Stimulated activated CD4-positive, alpha-beta T cell treated with anti-CD3 and anti-CD28 coated beads, Interleukin-1b, Interleukin-23, amount 100 ng/mL, for 24 hours (primary cell): ENCODE results near the gene COBL.

Source experiments
- DNase-seq, 4 experiments: peaks; one replicate each; pipeline ENCODE4 v3.0.0-alpha.2; 2020; ENCODE audit warnings: low read depth in 4 of 4, low spot score in 1 of 4

The COBL gene

GRCh38 chr7:51062222-51062987 lies 254.2 kb downstream of the COBL start:
- no peak for DNase-seq

DNA sequence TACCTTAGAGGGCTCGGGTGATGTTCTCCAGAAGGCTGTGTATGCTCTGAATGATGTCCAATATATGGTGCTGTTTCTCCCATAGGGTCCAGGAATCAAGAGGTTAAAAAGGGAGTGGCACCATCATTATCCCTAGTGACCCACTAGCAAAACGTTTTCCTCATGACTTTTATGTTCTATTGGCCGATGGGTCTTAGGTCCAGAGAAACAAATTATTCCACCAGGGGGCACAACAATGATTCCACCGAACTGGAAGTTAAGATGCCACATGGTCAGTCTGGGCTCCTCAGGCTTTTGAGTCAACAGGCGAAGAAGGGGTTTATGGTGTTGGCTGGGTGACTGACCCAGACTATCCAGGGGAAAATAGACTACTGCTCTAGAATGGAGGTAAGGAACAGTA lies 256.1 kb downstream of the COBL start:
- DNase-seq, result no peak

GRCh38 chr7:51059504-51060142 lies 257.0 kb downstream of the COBL start:
- DNase-seq, result no peak

DNA sequence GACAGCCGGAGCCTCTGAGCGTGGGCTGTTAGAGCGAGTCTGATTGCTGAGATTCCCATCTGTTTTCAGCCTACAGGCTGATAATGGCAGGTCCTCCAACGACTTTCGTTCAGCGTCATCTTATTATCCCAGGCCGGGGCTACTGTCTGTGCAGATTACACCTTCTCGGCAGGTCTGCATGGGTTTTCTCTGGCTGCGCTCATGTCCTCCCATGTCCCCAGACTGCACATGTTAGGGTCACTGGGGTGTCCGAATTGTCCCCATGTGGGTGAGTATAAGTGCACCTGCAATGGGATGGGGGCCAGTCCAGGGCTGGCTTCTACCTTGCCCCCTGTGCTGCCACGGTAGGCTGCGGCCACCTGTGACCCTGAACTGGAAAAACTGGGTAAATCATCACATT lies 257.8 kb downstream of the COBL start:
- DNase-seq, result no peak

- no peak for DNase-seq
Observed at GRCh38 chr7:51055039-51055840, 261.4 kb downstream of the COBL start.

DNA sequence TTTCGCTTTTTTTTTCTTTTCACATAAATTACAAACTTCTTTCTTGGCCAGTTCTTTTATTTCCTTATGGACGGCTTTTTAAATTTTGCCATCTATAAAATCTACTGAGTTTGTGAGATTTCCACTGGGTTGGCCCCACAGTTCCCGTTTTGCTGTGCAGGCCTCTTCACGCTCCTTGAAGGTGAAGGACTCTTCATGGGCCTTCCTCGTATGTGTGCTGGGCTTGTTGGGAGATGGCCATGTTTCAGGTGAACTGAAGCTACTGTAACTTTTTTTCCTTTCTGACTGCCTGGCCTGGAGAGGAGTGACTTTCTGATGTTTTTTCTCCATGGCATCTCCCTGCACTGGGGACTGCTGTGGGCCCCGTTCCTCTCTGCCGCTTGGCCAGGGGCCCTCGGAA lies 262.4 kb downstream of the COBL start:
- no peak for DNase-seq

DNA sequence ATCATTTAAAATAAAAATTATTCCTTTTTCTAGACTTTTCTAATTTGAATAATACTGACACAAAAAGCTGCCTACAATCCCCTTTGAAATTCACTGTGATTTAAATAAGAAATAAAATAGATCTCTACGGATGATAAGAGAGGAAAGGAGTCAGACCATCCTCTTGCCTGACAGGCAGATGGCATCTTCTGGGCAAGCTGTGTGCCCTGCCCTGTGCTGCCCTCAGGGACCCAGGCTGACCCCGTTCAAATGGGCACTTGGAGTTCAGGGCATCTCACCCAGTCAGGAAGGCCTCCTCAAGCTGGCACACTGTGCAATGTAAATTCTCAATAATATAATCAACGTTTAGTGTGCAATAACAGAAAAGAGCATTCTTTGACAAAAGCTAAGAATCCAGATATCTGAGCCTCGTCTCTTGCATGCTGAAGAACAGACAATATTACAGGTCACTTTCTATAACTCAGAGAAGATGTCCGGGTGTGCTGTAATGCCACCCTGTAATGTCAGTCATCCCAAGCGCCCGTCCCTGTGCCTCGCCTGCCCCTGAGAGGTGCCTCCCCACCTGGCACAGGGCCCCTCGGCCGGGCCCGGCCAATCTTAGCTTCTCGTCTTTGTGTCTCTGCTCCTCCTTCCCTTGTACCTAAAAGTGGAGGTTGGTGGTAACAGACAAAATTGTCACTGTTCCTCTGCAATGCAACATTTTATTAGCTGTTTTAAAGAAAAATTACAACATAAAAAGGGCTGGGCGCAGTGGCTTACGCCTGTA lies 263.3 kb downstream of the COBL start:
- no peak for DNase-seq

- no peak for DNase-seq
Observed at GRCh38 chr7:51046482-51046881, 270.1 kb downstream of the COBL start.

DNA sequence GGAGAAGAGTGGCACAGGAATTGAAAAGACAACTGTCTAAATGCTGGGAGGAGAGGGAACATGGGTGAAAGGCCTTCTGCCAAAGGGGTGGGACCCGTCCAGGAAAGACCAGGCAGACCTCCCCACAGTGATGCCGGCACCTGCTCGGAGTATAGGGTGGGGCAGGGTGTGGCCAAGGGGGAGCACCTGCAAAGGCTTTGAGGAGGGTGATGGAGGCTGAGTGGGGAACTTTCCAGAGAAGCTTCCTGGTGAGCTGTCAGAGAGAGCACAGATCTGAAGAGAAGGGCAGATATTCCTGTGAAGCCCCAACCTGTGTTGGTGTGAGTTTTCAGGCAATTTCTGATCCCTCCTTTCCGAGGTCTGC lies 270.5 kb downstream of the COBL start:
- no peak for DNase-seq

GRCh38 chr7:51045319-51046102 lies 271.1 kb downstream of the COBL start:
- DNase-seq, result no peak

DNA sequence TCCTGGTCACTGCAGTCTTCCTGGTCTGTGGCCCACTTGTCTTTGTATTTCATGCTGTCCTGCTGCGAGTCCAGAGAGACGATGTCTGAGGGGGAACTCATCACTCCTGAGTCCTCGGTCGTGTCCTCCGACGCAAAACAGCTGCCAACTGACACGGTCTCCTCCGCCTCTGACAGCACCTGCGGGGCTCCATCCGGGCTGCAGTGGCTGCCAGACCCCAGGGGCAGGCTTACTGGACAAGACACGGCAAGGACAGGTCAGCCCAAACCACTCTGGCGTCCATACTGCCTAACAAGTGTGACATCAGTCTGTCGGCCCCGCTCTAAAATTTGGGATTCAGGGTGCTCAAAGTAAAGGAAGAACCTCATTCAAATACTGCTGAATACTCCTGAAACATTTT lies 273.1 kb downstream of the COBL start:
- no peak for DNase-seq

DNA sequence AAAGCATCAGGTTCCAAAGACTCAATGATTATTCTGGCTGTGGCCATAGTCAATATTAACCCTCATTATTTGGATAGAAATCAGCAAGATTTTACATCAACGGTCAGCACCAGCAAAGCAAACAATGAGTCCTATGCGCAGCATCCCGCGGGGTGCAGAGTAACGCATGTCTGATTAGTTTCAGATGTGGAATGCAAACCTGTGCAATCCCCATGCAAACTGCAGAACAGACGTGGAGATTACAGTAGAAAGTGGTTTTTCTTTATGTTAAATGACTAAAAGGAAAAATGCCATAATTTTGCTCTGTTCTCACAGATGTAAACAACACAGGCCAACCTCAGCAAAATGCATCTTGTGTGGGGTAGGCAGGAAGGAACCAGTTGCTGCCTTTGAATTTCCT lies 275.8 kb downstream of the COBL start:
- DNase-seq, result no peak

DNA sequence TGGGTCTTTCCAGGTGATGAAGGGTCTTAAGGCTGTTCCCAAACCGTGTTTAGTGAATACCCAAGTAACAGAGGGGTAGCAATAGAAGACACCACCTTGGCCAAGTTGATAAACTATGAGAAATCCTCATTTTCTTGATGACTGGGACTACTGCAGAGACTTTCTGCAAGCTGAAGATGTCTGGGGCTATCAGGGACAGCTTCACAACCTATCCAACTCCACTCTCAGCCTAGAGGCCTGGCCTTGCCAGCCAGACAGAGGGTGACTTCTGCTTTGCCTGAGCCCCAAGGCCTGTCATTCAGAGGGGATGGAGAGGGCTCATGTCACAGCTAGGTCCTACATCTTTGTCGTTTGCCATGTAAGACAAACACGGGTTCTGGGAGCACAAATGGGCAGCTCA lies 278.0 kb downstream of the COBL start:
- no peak for DNase-seq

- DNase-seq, result no peak
Observed at GRCh38 chr7:51035716-51036115, 280.9 kb downstream of the COBL start.

- DNase-seq, result no peak
Observed at GRCh38 chr7:51034521-51035264, 281.9 kb downstream of the COBL start.

DNA sequence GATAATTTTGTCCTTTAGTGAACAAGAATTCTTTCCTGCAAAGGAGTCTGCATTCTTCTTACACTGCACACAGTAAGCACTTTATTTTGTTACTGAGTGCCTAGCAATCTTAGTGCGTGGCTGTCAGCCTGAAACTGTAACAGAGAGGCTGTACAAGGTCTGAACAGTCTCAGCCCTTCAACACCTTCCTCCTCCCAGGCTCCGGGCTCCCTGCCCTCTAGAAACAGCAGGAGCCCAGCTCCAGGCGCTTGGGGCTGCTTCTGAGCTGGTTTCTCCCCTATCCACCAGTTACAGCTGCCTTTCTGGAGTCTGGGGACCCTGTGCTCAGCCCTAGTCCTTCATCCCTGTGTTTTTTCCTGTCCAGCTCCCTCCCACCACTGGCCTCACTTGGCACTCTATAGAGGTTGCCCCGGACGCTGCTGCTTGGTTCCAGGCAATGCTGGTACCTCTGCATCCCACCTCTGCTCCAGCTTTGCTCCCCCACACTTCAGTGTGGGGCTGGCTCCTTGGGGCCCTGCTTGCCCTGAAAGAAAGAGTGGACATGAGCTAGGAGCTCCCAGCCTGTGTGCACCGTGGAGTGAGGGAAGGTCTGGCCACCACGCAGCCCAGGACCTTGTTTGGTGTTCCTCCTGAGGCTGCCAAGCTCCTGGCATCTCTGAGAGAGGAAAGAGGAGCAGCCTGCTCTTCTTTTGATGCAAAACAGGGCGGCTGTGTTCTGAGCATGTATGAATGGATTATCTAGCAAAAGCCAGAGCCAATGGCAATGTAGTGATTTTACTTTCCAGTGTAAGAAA lies 282.7 kb downstream of the COBL start:
- DNase-seq, result no peak

GRCh38 chr7:51031791-51032515 lies 284.7 kb downstream of the COBL start:
- DNase-seq, result no peak

DNA sequence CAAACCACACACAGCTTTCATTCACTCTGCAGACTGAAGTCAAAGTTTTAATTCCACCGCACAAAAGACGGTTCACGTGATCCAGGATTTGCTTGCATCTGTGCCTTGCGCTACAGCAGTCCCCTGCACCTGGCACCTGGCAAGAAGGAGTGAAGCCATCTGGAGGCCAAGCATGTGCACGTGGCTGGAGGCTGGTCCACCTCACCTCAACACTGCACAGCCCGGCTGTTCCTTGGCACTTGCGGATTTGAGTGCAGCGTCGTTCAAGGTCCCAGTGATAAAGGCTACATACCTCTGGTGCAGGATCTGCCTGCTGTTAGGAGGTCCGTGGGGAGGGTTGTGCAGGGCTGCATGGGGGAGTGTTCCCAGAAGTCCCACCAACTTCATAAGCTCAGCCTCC lies 285.4 kb downstream of the COBL start:
- DNase-seq, result no peak
